KMS-11 (cell line): ENCODE results near the gene SIVA1.

Source experiments
- H2AFZ ChIP-seq: fragments of 200-600 bp; sonication (generic); 2 replicates; pipeline ENCODE4 v1.6.1; 2016; ENCODE audit warnings: antibody characterized with exemption, mixed run types, low read depth
- H3K27ac ChIP-seq: fragments of 200-600 bp; sonication (generic); 2 replicates; pipeline ENCODE4 v1.6.1; 2016; ENCODE audit warnings: mild to moderate bottlenecking, mixed run types
- H3K27me3 ChIP-seq: fragments of 200-600 bp; sonication (generic); 2 replicates; pipeline ENCODE4 v1.6.1; 2017; ENCODE audit warnings: mild to moderate bottlenecking, low read depth, mixed run types, moderate library complexity; ENCODE audit not compliant: insufficient read depth
- H3K36me3 ChIP-seq: fragments of 200-600 bp; sonication (generic); 2 replicates; pipeline ENCODE4 v1.6.1; 2017; ENCODE audit warnings: mild to moderate bottlenecking, mixed run types; ENCODE audit not compliant: insufficient read depth
- H3K4me1 ChIP-seq: fragments of 200-600 bp; sonication (generic); 2 replicates; pipeline ENCODE4 v1.6.1; 2016; ENCODE audit warnings: mild to moderate bottlenecking, low read depth, mixed run types; ENCODE audit not compliant: poor library complexity, severe bottlenecking
- H3K4me2 ChIP-seq: fragments of 200-600 bp; sonication (generic); 2 replicates; pipeline ENCODE4 v1.7.0; 2016; ENCODE audit warnings: mild to moderate bottlenecking, mixed run types
- H3K4me3 ChIP-seq: fragments of 200-600 bp; sonication (generic); IDR thresholded peaks from 2 replicates; pipeline ENCODE4 v1.6.1; 2017; ENCODE audit warnings: low read depth, low read length, mixed read lengths; ENCODE audit not compliant: insufficient read depth
- H3K79me2 ChIP-seq: fragments of 200-600 bp; sonication (generic); 2 replicates; pipeline ENCODE4 v1.6.1; 2016; ENCODE audit warnings: low read depth, mixed run types; ENCODE audit not compliant: insufficient read depth
- H3K9ac ChIP-seq: fragments of 200-600 bp; sonication (generic); 2 replicates; pipeline ENCODE4 v1.6.1; 2016; ENCODE audit warnings: mild to moderate bottlenecking, mixed run types
- H4K20me1 ChIP-seq: fragments of 200-600 bp; sonication (generic); 2 replicates; pipeline ENCODE4 v1.6.1; 2016; ENCODE audit warnings: mild to moderate bottlenecking, mixed run types; ENCODE audit not compliant: insufficient read depth
- CTCF ChIP-seq: fragments of 200-600 bp; sonication (generic); conservative IDR thresholded peaks from 2 replicates; pipeline ENCODE4 v1.6.1; 2017; ENCODE audit warnings: low read depth, mild to moderate bottlenecking, antibody characterized with exemption, low read length, moderate library complexity, mixed read lengths

Gene SIVA1

GRCh38 chr14:104770851-104771272, 17.9 kb downstream of the SIVA1 start:
- no peaks in the 10 kb centered on the region for H3K4me1 ChIP-seq
- H3K9ac ChIP-seq: no peak overlapping the region
- H4K20me1 ChIP-seq: no peaks in the 10 kb centered on the region
- no peak overlapping the region for H3K4me3 ChIP-seq
- TF ChIP-seq CTCF: peak; percentile 30; the same call in 1 of the 2 replicates
- H3K79me2 ChIP-seq: no peaks in the 10 kb centered on the region
- H3K36me3 ChIP-seq: no peaks in the 10 kb centered on the region
- no peak overlapping the region for H2AFZ ChIP-seq
- no peak overlapping the region for H3K27ac ChIP-seq
- no peak overlapping the region for H3K4me2 ChIP-seq
- no peaks in the 10 kb centered on the region for H3K27me3 ChIP-seq

- no peak overlapping the region for H2AFZ ChIP-seq
- H3K27me3 ChIP-seq: no peaks in the 10 kb centered on the region
- H3K27ac ChIP-seq: no peak overlapping the region
- H3K4me2 ChIP-seq: no peak overlapping the region
- no peaks in the 10 kb centered on the region for H3K36me3 ChIP-seq
- H3K9ac ChIP-seq: no peak overlapping the region
- no peak overlapping the region for H3K4me3 ChIP-seq
- no peak for TF ChIP-seq CTCF
- no peaks in the 10 kb centered on the region for H4K20me1 ChIP-seq
- H3K4me1 ChIP-seq: no peaks in the 10 kb centered on the region
- H3K79me2 ChIP-seq: no peaks in the 10 kb centered on the region
These were observed 18.4 kb downstream of the SIVA1 start for GRCh38 chr14:104771374-104771773.

- Histone ChIP-seq H4K20me1 (no peaks in the 10 kb centered on the region), H3K4me2 (no peak overlapping the region), H3K79me2 (no peaks in the 10 kb centered on the region), H3K27ac (no peak overlapping the region), H3K36me3 (no peaks in the 10 kb centered on the region), H3K4me1 (no peaks in the 10 kb centered on the region), H3K27me3 (no peaks in the 10 kb centered on the region), H3K9ac (no peak overlapping the region), H2AFZ (no peak overlapping the region), H3K4me3 (no peak overlapping the region)
- no peak for TF ChIP-seq CTCF
These were observed 19.2 kb downstream of the SIVA1 start for GRCh38 chr14:104771918-104772706.

GRCh38 chr14:104772707-104773504, 20.0 kb downstream of the SIVA1 start:
- Histone ChIP-seq H3K4me1 (no peaks in the 10 kb centered on the region), H3K27me3 (no peaks in the 10 kb centered on the region), H3K9ac (no peak overlapping the region), H3K36me3 (no peaks in the 10 kb centered on the region), H3K27ac (no peak overlapping the region), H3K4me3 (no peak overlapping the region), H3K79me2 (no peaks in the 10 kb centered on the region), H4K20me1 (no peaks in the 10 kb centered on the region), H2AFZ (no peak overlapping the region), H3K4me2 (no peak overlapping the region)
- no peak for TF ChIP-seq CTCF
